Motor neuron (in vitro differentiated cells): Measurements from ENCODE around the gene KRT77. TPM values are rescaled to one million over a fixed set of nuclear protein-coding genes. Genes with fewer than 3 reads are reported as not detected.

Experiments
- ATAC-seq, 8 experiments: fragments of 200-7000 bp; cut with Tn5 transposase; replicated peaks in 6 of 8; 2 replicates each; pipeline ENCODE4 v1.8.0; 2021; ENCODE audit warnings: mild to moderate bottlenecking in 8 of 8, moderate library complexity in 8 of 8
- H3K27ac ChIP-seq, 2 donors: fragments of 250-450 bp; sonication (Bioruptor Pico); 2 replicates each; pipeline ENCODE4 v1.9.0; 2021; ENCODE audit warnings: antibody characterized with exemption in 2 of 2, mild to moderate bottlenecking in 2 of 2, moderate library complexity in 1 of 2
- H3K4me1 ChIP-seq, 2 donors: fragments of 250-450 bp; sonication (Bioruptor Pico); replicated peaks in 1 of 2; 2 replicates each; pipeline ENCODE4 v1.6.1; 2021; ENCODE audit warnings: antibody characterized with exemption in 2 of 2, mild to moderate bottlenecking in 2 of 2, moderate library complexity in 1 of 2
- H3K4me3 ChIP-seq, 5 donors: fragments of 250-450 bp; sonication (Bioruptor Pico); 2 replicates each; pipeline ENCODE4 v1.9.0; 2021; ENCODE audit warnings: antibody characterized with exemption in 5 of 5, mild to moderate bottlenecking in 5 of 5, moderate library complexity in 4 of 5
- WGBS, 10 experiments: fragments of 450-650 bp; shearing (Covaris generic); methylation state at CpG; one replicate each; pipeline ENCODE4 v1.0.0; 2022; 5-methylcytosine and 5-hydroxymethylcytosine counted together
- in situ Hi-C, 9 experiments: fragments of 400-800 bp; cut with MboI; loops; one replicate each; pipeline ENCODE4 v1.15.0; 2021; ENCODE audit warnings: low sequenced_read_pairs in 9 of 9, low pct_unique_long_range_greater_than_20kb in 2 of 9; ENCODE audit not compliant: unreplicated experiment in 9 of 9
- total RNA-seq, 8 experiments: library from RNA; unstranded; fragments of 300-600 nt; gene quantifications; 2 replicates each; pipeline versions ENCODE4 v1.2.3 to v1.2.4, GENCODE V29; 2022

KRT77 gene
- total RNA-seq, 8 experiments from 2014 or later, result 0.09 to 0.38 (median 0.21) TPM; not detected in 4

GRCh38 chr12:52697058-52697582 is 6.2 kb downstream of the KRT77 start:
- in situ Hi-C loops, result no loop called here
- no peak overlapping the region for H3K27ac ChIP-seq
- WGBS, 10 experiments, result 30 to 57% (median 40%) methylated on average over 1 to 2 of the region's 2 CpGs; no CpG with 5 or more reads in 7 of the 10 experiments
- H3K4me1 ChIP-seq, result no peaks in the 10 kb centered on the region
- ATAC-seq, result no peak
- H3K4me3 ChIP-seq, result no peak overlapping the region

GRCh38 chr12:52696588-52696987 is 6.7 kb downstream of the KRT77 start:
- 13 to 57% (median 40%) methylated on average over 1 to 3 of the region's 3 CpGs; no CpG with 5 or more reads in 4 of the 10 experiments for WGBS, 10 experiments

DNA sequence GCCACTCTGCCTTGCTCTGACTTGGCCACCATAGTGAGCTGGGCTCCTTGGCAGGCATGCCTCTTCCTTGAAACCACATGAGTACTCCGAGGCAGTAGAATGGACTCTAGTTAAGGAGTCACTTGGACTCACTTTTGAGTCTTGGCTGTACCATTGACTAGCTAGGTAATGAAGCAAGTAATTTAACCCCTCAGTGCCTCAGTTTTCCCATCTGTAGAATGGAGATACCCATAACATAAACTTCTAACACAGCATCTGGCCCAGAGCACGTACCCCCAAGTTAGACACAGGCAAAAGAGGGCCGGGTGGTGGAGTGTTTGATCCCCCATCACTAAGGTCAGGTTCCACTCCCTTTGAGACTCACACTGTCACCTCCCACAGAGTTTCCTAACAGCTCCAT is 8.3 kb downstream of the KRT77 start:
- WGBS, 10 experiments, result 0 to 75% (median 70%) methylated on average over 1 to 2 of the region's 3 CpGs; no CpG with 5 or more reads in 7 of the 10 experiments
- in situ Hi-C loops, result no loop called here
- Histone ChIP-seq H3K27ac (no peak overlapping the region), H3K4me1 (no peaks in the 10 kb centered on the region), H3K4me3 (no peak overlapping the region)
- no peak for ATAC-seq

More at GRCh38 chr12:52696588-52696987, 6.7 kb downstream of the KRT77 start:
- no peak overlapping the region for H3K4me3 ChIP-seq
- H3K27ac ChIP-seq, result no peak overlapping the region
- no peak for ATAC-seq
- no peaks in the 10 kb centered on the region for H3K4me1 ChIP-seq
- in situ Hi-C loops, result no loop called here

- 60 to 95% (median 74%) methylated on average over 1 to 6 of the region's 6 CpGs for WGBS, 10 experiments
- H3K27ac ChIP-seq, result no peak overlapping the region
- H3K4me3 ChIP-seq, result no peak overlapping the region
- no peak for ATAC-seq
- H3K4me1 ChIP-seq, result no peaks in the 10 kb centered on the region
- in situ Hi-C loops, result no loop called here
Measured at GRCh38 chr12:52694151-52694550, 9.2 kb downstream of the KRT77 start.

- no peak overlapping the region for H3K27ac ChIP-seq
- WGBS, 10 experiments, result 20 to 59% (median 50%) methylated on average over 3 to 5 of the region's 5 CpGs; no CpG with 5 or more reads in 4 of the 10 experiments
- H3K4me1 ChIP-seq, result no peaks in the 10 kb centered on the region
- ATAC-seq, result no peak
- H3K4me3 ChIP-seq, result no peak overlapping the region
- in situ Hi-C loops, result no loop called here
Measured at GRCh38 chr12:52693261-52693660, 10.1 kb downstream of the KRT77 start.

DNA sequence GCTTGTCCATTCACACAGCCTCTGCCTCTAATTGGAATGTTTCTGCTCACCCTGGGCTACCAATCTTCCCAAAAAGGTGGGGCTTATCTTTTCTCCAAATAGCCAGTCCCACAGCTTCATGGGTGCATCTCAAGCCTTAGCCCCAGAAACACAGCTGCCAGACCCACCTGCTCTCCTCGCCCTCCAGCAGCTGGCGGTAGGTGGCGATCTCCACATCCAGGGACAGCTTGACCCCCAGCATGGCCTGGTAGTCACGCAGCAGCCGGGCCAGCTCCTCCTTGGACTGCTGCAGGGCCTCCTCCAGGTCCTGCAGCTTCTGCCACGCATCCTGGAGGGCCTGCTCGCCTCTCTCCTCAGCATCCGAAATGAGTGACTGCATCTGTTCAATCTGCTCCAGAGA is 11.1 kb downstream of the KRT77 start:
- WGBS, 10 experiments, result 46 to 100% (median 83%) methylated on average over 1 to 3 of the region's 8 CpGs; no CpG with 5 or more reads in 6 of the 10 experiments
- in situ Hi-C loops, result no loop called here
- no peak for ATAC-seq

GRCh38 chr12:52691841-52692150 is 11.5 kb downstream of the KRT77 start:
- no peak overlapping the region for H3K4me3 ChIP-seq
- no peak overlapping the region for H3K27ac ChIP-seq
- no peaks in the 10 kb centered on the region for H3K4me1 ChIP-seq
- in situ Hi-C loops, result no loop called here
- WGBS, 10 experiments, result 22 to 80% (median 40%) methylated on average over 1 to 2 of the region's 2 CpGs; no CpG with 5 or more reads in 5 of the 10 experiments
- ATAC-seq, result peak in 1 of 8 experiments; percentile 9

More for the DNA sequence above, 11.1 kb downstream of the KRT77 start:
- no peaks in the 10 kb centered on the region for H3K4me1 ChIP-seq
- H3K27ac ChIP-seq, result no peak overlapping the region
- H3K4me3 ChIP-seq, result no peak overlapping the region

DNA sequence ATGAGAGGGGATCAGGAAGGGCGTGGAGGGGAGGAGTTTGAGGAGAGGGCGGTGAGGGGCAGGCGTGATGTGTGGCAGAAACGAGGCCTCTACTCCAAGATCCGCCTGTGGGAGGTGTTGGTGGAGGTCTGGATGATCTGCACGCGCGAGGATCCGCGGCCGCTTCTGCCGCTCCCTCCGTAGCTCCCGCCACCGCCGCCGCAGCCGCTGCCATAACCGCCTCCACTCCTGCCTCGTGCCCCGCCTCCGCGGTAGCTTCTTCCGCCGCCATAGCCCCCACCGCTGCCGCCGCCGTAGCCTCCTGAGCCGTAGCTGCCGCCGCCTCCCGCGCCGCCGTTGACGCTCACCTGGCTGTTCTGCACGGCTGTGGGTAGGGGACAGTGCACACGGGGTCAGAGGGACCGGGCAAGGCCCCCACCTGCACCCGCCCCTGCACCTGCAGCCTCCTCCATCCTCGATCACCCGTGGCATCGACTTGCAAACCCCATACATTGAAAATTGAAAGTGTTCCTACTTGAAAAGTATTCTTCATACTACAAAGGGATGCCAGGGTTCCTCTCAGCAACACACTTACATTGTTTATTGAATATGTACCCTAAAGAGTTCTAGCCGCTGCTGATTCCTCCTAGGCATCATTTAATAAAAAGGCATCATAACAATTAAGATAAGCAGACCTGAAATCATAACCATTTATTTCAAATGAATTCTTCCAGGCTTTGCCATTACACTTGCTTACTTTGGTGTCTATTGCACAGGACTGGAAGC is 12.1 kb downstream of the KRT77 start:
- H3K27ac ChIP-seq, result no peak overlapping the region
- ATAC-seq, result peak in 7 of 8 experiments; percentile 41 to 85 (median 61)
- 14 to 100% (median 30%) methylated on average over 1 to 17 of the region's 45 CpGs; no CpG with 5 or more reads in 4 of the 10 experiments for WGBS, 10 experiments
- in situ Hi-C loops, result no loop called here
- no peaks in the 10 kb centered on the region for H3K4me1 ChIP-seq
- peak overlapping the region; percentile 11 to 27 (median 17) for H3K4me3 ChIP-seq

DNA sequence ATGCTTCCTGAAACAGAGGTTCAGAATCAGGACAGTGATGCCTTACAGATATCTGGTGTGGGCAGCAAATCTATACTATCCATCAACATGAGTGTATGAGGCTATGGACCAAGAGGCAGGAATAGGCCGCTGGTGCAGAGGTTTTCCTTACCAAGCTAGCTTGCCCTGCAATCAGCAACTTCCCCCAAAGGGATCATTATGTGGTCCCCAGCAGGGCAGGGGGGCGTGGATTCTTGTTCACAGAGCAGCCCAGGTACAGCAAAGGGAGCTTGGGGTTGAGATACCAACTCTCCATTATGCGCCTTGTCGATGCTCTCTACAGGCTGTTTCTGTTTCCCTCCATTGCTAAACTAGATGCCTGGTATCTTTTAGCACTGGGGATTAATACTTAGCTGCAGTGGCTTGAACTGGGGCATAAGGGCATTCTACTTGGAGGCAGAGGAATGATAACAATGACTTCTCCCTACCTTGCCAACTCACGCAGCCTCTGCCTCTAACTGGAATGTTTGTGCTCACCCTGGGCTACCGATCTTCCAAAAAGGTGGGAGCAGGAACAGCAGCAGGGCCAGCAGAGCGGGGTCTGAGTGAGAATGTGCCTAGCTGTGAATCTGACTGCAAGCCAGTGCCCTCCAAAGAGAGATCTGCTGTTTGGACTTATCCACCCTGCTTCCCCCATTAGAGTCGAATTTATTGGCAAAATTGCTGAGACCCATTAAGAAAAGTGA is 12.8 kb downstream of the KRT77 start:
- Histone ChIP-seq H3K27ac (no peak overlapping the region), H3K4me1 (no peaks in the 10 kb centered on the region), H3K4me3 (peak overlapping the region in 3 of 5 donors; percentile 17 to 27 (median 24))
- in situ Hi-C loops, result no loop called here
- peak in 3 of 8 experiments; percentile 7 to 43 (median 12) for ATAC-seq
- 7 to 100% (median 49%) methylated on average over 1 to 7 of the region's 8 CpGs; no CpG with 5 or more reads in 1 of the 10 experiments for WGBS, 10 experiments

- WGBS, 10 experiments, result 40% methylated on average over 1 of the region's 1 CpG; no CpG with 5 or more reads in 9 of the 10 experiments
- no peak for ATAC-seq
- in situ Hi-C loops, result no loop called here
Measured at GRCh38 chr12:52689936-52690335, 13.4 kb downstream of the KRT77 start.

DNA sequence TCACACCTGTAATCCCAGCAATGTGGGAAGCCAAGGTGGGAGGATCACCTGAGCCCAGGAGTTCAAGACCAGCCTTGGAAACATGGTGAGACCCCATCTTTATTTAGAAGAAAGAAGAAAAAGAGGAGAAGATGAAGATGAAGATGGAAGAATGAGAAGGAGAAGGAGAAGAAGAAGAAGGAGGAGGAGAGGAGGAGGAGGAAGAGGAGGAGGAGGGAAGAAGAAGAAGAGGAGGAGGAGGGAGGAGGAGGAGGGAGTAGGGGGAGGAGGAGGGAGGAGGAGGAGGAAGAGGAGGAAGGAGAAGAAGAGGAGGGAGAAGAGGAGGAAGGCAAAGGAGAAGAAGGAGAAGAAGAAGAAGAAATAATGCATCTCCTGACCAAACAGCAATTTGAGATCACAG is 14.1 kb downstream of the KRT77 start:
- in situ Hi-C loops, result no loop called here
- ATAC-seq, result no peak
- H3K4me3 ChIP-seq, result no peak overlapping the region
- no peaks in the 10 kb centered on the region for H3K4me1 ChIP-seq
- H3K27ac ChIP-seq, result no peak overlapping the region

More at GRCh38 chr12:52689936-52690335, 13.4 kb downstream of the KRT77 start:
- no peaks in the 10 kb centered on the region for H3K4me1 ChIP-seq
- H3K4me3 ChIP-seq, result no peak overlapping the region
- no peak overlapping the region for H3K27ac ChIP-seq

DNA sequence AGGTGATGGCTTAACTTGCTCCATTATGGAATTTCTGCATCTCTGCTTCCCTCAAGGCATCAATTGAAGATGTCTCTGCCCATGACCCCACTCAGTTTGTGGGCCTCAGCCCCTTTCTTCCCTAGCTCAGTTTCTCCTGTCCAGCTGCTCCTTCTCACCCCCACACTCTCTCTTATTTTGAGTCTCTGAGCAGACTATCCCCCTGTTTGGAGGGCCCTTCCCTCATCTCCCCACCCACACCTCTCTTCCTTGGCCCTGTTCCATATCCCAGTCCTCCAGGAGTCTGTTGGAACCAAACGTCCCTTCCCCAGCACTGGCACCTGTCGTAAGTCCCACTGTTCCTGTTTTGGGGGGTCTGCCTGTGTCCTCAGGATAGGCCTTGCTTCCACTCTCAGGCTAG is 14.8 kb downstream of the KRT77 start:
- no peak for ATAC-seq
- no peaks in the 10 kb centered on the region for H3K4me1 ChIP-seq
- no peak overlapping the region for H3K27ac ChIP-seq
- H3K4me3 ChIP-seq, result no peak overlapping the region
- 38 to 80% (median 50%) methylated on average over 1 to 2 of the region's 2 CpGs; no CpG with 5 or more reads in 7 of the 10 experiments for WGBS, 10 experiments
- in situ Hi-C loops, result no loop called here
